HG02885 (cell line): Measurements from ENCODE around the gene AEN.

Experiments used
- ATAC-seq: cut with Tn5 transposase; IDR thresholded peaks from one replicate; pipeline ENCODE4 v1.9.1; 2021; ENCODE audit warnings: mild to moderate bottlenecking; ENCODE audit not compliant: unreplicated experiment, poor library complexity

AEN gene

GRCh38 chr15:88661041-88661700 lies 40.0 kb downstream of the AEN start:
- ATAC-seq = no peak

DNA sequence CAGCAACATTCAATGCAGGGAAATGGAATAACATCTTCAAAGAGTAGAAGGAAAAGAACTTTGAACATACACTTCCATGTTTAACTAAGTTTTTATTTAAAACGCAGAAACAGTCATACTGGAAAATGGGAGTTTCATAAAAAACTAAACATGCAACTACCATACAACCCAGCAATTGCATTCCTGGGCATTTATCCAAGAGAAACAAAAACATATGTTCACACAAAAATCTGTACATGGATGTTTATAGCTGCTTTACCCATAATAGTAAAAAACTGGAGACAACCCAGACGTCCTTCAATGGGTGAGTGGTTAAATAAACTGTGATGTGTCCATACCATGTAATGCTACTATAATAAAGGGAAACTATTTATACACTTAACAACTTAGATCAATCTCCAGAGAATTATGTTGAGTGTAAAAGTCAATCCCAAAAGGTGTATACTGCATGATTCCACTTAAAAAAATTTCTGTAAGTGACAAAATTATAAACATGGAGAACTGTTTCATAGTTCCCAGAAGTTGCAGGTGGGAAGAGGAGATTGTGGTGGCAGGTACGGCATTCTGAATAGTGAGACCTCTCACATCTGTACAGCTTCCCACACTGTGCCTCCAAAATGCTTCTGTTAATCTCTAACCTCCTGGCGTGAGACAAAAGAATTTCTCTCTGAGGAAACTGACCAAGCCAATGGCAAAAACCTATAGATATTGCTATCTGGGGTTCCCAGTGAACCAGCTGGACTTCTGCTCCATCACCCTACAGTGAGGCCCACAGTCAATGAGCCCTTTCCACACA lies 40.8 kb downstream of the AEN start:
- ATAC-seq = no peak

DNA sequence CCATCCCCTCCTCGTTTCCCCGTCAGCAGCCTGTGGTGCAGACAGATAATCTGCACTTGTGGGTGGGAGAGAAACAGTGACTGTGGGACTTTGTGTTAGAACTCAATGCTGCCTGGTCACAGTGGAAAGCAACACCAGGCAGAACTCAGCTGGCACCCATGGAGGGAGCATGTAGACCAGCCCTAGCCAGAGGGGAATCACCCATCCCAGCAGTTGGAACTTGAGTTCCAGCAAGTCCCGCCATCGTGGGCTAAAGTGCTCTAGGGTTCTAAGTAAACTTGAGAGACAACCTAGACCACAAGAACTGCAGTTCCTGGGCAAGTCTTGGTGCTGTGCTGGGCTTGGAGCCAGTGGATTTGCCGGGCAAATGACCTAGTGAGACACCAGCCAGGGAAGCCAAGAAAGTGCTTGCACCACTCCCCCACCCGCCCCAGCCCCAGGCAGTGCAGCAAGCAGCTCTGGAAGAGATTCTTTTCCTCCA lies 42.0 kb downstream of the AEN start:
- ATAC-seq = no peak

GRCh38 chr15:88664151-88664778 lies 43.1 kb downstream of the AEN start:
- no peak for ATAC-seq

DNA sequence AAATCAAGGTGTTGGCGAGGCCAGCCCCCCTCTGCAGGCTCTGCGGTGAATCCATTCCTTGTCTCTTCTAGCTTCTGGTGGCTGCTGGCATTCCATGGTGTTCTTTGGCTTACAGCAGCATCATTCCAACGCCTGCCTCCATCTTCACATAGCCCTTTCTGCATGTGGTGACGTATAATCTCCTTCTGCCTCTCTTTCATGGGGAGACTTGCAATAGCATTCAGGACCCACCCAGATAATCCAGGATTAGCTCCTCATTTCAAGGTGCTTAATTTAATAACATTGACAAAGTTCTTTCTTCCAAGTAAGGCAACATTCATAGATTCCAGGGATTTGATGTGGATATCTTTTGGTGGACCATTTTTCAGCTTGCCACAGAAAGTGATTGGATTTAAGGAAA lies 53.5 kb downstream of the AEN start:
- no peak for ATAC-seq

- ATAC-seq = no peak
Measured at GRCh38 chr15:88678755-88679154, 57.6 kb downstream of the AEN start.

GRCh38 chr15:88680241-88681001 lies 59.3 kb downstream of the AEN start:
- no peak for ATAC-seq

DNA sequence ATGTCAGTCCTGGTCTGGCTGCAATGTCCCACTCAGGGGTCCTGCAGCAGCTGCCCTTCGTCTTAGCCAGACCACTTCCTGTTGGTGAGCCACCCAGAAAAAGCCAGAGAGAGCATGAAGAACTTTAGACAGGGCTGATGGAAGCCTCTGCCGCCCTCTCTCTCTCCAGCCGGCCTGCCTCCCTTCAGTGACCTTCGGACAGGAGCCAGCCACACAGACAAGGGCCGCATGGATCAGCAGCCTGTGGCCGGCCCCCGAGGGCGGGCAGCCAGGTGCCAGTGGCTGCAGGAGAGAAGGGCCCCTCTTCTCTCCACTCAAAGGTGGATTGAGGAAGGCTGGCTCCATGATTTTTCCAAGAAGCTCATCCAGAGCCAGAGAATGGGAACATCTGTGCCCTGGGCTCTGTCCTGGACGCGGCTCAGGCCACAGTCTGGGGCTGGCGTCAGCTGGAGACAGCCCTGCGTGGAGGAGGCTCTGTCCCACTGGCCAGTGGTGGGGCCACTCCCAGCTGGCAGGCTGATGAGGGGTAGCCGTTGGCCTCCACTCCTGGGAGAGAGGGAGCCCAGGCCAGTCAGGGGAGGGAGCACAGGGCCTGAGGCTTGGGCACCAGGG lies 60.6 kb downstream of the AEN start:
- ATAC-seq = no peak
